Testis (tissue), 3 donors: ENCODE measurements around the gene GOLGA6C. TPM values are rescaled to one million over a fixed set of nuclear protein-coding genes. Genes with fewer than 3 reads are reported as not detected.
"Not testable (repeated sequence)": the region's sequence is repeated elsewhere in the genome, so short reads cannot be mapped to it uniquely, and the experiment has no call there.

Experiments
- DNase-seq: peaks from one replicate; pipeline ENCODE4 v3.0.0-alpha.2; 2019
- H3K27ac ChIP-seq, 2 donors: fragments of 200-600 bp; sonication (generic); one replicate each; pipeline ENCODE4 v1.5.1; 2019
- H3K27me3 ChIP-seq: fragments of 200-600 bp; sonication (generic); one replicate; pipeline ENCODE4 v1.5.1; 2019
- H3K36me3 ChIP-seq: fragments of 200-600 bp; sonication (generic); one replicate; pipeline ENCODE4 v1.5.1; 2017; ENCODE audit warnings: low read depth; ENCODE audit errors: missing control alignments
- H3K4me1 ChIP-seq: fragments of 200-600 bp; sonication (generic); one replicate; pipeline ENCODE4 v1.5.1; 2019
- H3K4me3 ChIP-seq, 2 donors: fragments of 200-600 bp; sonication (generic); one replicate each; pipeline ENCODE4 v1.5.1; 2017 to 2019
- H3K9me3 ChIP-seq: fragments of 200-600 bp; sonication (generic); one replicate; pipeline ENCODE4 v1.5.1; 2017
- CTCF ChIP-seq, 3 experiments: fragments of 450-650 bp in 2 of 3; fragments of 200-600 bp in 1 of 3; sonication (generic) in 1 of 3; IDR thresholded peaks; one replicate each; pipeline ENCODE4 v1.5.1; 2016 to 2019; ENCODE audit warnings: antibody characterized with exemption in 3 of 3, mild to moderate bottlenecking in 2 of 3, moderate library complexity in 1 of 3
- POLR2A ChIP-seq: fragments of 450-650 bp; IDR thresholded peaks from one replicate; pipeline ENCODE4 v1.6.1; 2017; ENCODE audit warnings: antibody characterized with exemption, mild to moderate bottlenecking, moderate library complexity
- WGBS, 2 donors: methylation state at CpG; one replicate each; pipeline ENCODE4 v1.1.5; 2018; 5-methylcytosine and 5-hydroxymethylcytosine counted together
- intact Hi-C: fragments of 100-400 bp; cut with DNase I; formaldehyde crosslinking; loops from one replicate; pipeline ENCODE4 v1.15.1; 2023; ENCODE audit warnings: low total_unique reads
- polyA plus RNA-seq: library from polyadenylated mRNA; stranded (reverse); fragments of 350-450 nt; fragmentation: Illumina TruSeq; extraction: RNeasy Lipid Tissue Mini Kit (QIAGEN cat#74804); gene quantifications from one replicate; pipeline ENCODE4 v1.2.3, GENCODE V29; 2014; ENCODE audit warnings: low read depth, low replicate concordance; ENCODE audit not compliant: insufficient read depth
- total RNA-seq, 2 donors: library from RNA; depleted of rRNA; stranded (reverse); fragments of >200 nt; gene quantifications; one replicate each; pipeline ENCODE4 v1.2.3, GENCODE V29; 2016

Gene GOLGA6C
- total and polyA plus RNA-seq, 3 donors from 2014 or later = 9.1 to 16.1 (median 15.1) TPM

DNA sequence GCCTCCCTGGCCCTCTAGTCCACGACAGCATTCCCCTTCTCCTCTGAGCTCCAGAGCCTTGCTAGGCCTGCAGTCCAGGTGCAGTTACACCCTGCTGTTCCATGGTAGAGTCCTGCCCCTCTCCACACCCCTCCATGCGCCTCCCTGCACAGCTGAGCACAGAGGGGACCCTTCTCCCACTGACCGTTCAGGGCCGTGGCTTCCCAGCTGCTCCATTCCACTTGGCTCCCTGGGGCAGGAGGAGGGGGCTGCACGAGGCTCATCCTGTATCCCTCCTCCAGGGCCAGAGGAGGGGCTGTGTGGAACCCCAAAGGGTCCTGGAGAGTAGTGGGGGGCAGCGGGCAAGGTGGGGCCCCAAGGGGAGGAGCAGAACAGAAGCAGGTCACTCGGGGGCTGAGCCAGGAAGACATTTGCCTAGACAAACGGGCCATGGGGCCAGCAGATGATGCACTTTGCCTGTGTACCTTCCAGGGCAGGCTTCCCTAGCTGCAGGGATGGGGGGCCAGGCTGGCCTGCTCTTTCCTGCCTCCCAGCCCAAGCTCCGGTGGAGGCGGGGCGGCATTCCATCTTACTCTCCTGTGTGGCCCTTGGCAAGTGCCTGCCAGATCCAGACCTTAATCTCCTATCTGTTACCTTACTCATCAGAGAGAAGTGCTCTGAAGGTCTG lies 20.7 kb upstream of the GOLGA6C start:
- no peaks in the 10 kb centered on the region for H3K36me3 ChIP-seq
- no peaks in the 10 kb centered on the region for H3K9me3 ChIP-seq
- H3K27me3 ChIP-seq = no peaks in the 10 kb centered on the region
- no peak overlapping the region for H3K27ac ChIP-seq
- WGBS, 2 donors = 74 to 78% methylated on average over 7 to 11 of the region's 11 CpGs
- no peaks in the 10 kb centered on the region for H3K4me1 ChIP-seq
- no peak overlapping the region for H3K4me3 ChIP-seq
- no peak for TF ChIP-seq POLR2A
- no peak for TF ChIP-seq CTCF (IDR thresholded peaks at IDR 0.05)
- DNase-seq = no peak
- intact Hi-C loops = no loop called here

DNA sequence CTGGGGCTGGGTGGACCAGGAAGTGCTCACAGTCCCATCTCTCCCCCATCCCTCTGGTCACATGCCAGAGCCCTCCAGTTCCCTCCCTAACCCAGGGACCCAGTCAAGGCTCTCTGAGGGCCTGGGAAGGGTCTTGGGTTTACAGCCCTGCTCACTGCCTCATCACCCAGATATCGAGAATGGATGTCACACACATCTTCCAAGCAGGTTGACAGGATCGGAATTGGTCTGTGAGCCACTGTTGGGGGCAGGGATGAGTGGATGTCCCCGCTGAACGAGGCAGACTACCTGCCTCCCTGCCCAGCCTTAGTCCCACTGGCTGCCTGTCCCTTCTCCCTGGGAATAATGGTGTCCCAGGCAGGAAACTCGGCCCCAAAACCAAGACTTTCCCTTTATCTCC lies 20.0 kb upstream of the GOLGA6C start:
- no peak overlapping the region for H3K4me3 ChIP-seq
- H3K4me1 ChIP-seq = no peaks in the 10 kb centered on the region
- no peak for DNase-seq
- TF ChIP-seq POLR2A = no peak
- WGBS, 2 donors = 81 to 84% methylated on average over 4 to 5 of the region's 5 CpGs
- intact Hi-C loops = no loop called here
- H3K9me3 ChIP-seq = no peaks in the 10 kb centered on the region
- no peaks in the 10 kb centered on the region for H3K36me3 ChIP-seq
- no peaks in the 10 kb centered on the region for H3K27me3 ChIP-seq
- H3K27ac ChIP-seq = no peak overlapping the region

- DNase-seq, H3K4me3 ChIP-seq, H3K27ac ChIP-seq, H3K36me3 ChIP-seq, H3K27me3 ChIP-seq, intact Hi-C loops, H3K9me3 ChIP-seq, H3K4me1 ChIP-seq: not testable (repeated sequence)
- 67 to 73% methylated on average over 1 of the region's 1 CpG for WGBS, 2 donors
These were observed 12.4 kb upstream of the GOLGA6C start for GRCh38 chr15:75245741-75246140.

GRCh38 chr15:75248991-75249390 lies 9.1 kb upstream of the GOLGA6C start:
- peak; percentile 7 for DNase-seq
- H3K9me3 ChIP-seq, H3K27me3 ChIP-seq, intact Hi-C loops, H3K27ac ChIP-seq, H3K4me3 ChIP-seq, H3K4me1 ChIP-seq, H3K36me3 ChIP-seq: not testable (repeated sequence)
- 79 to 87% methylated on average over 6 of the region's 6 CpGs for WGBS, 2 donors

GRCh38 chr15:75249726-75250125 lies 8.4 kb upstream of the GOLGA6C start:
- 82 to 84% methylated on average over 4 of the region's 4 CpGs for WGBS, 2 donors
- no peak overlapping the region for H3K4me3 ChIP-seq
- no peaks in the 10 kb centered on the region for H3K36me3 ChIP-seq
- H3K4me1 ChIP-seq = no peaks in the 10 kb centered on the region
- no peak overlapping the region for H3K27ac ChIP-seq
- no peaks in the 10 kb centered on the region for H3K27me3 ChIP-seq
- intact Hi-C loops = no loop called here
- H3K9me3 ChIP-seq = no peaks in the 10 kb centered on the region
- TF ChIP-seq CTCF (IDR thresholded peaks at IDR 0.05) (no peak), POLR2A (no peak)
- DNase-seq = no peak

DNA sequence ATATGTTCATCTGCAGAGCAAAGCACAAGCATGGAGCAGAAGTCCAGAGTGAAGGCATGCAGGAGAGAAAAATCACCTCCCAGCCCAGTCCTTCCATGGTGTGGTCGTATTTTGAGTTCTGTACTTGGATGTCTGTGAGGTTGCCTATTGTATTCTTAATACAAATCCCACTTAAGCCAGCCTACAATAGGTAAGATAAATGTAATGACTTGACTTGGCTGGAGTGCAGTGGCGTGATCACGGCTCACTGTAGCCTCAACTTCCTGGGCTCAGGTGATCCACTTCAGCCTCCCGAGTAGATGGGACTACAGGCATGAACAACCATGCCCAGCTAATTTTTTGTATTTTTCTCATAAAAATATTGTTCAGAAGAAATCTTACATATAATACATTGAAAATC lies 6.8 kb upstream of the GOLGA6C start:
- intact Hi-C loops, H3K27ac ChIP-seq, H3K9me3 ChIP-seq, H3K27me3 ChIP-seq, H3K4me3 ChIP-seq, H3K36me3 ChIP-seq, H3K4me1 ChIP-seq: not testable (repeated sequence)
- 91 to 94% methylated on average over 4 of the region's 4 CpGs for WGBS, 2 donors
- DNase-seq = peak; percentile 6

DNA sequence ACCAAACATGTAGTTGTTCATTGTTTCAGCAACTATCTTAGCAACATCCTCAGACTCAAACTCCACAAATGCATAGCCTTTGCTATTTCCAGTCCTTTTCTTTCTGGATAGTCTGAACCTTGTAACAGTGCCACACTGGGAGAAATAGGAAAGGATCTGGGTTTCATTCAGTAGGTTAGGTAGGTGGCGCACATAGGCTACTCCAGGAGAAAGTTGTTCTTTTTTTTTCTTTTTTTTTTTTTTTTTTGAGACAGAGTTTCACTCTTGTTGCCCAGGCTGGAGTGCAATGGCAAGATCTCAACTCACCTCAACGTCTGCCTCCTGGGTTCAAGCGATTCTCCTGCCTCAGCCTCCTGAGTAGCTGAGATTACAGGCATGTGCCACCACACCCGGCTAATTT lies 5.8 kb upstream of the GOLGA6C start:
- H3K4me3 ChIP-seq, H3K36me3 ChIP-seq, H3K27me3 ChIP-seq, H3K27ac ChIP-seq, DNase-seq, intact Hi-C loops, H3K4me1 ChIP-seq, H3K9me3 ChIP-seq: not testable (repeated sequence)
- 90 to 93% methylated on average over 4 of the region's 4 CpGs for WGBS, 2 donors

- H3K9me3 ChIP-seq, H3K4me3 ChIP-seq, H3K27ac ChIP-seq, H3K27me3 ChIP-seq, H3K36me3 ChIP-seq, intact Hi-C loops, DNase-seq, H3K4me1 ChIP-seq: not testable (repeated sequence)
- WGBS, 2 donors = 40 to 80% methylated on average over 5 to 13 of the region's 16 CpGs
These were observed 648 bp downstream of the GOLGA6C start for GRCh38 chr15:75258620-75259343.

DNA sequence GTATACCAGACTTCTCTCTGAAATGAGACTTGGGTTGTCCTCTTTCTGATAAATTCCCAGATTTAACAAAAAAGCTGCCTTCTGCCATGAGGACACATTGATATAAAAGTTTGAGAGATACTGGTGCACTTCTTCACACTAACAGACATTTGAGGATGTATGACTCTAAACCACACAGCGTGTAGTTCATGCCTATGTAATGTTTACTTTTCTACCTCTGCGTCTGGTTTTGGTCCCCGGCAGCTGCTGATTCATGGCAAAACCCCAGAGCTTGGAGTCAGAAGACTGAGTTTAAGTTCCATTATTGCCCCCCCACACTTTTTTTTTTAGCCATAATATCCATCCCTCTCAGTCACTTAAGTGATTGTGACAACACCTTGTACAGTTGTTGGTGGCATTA lies 1.7 kb downstream of the GOLGA6C start:
- intact Hi-C loops, DNase-seq, H3K27me3 ChIP-seq, H3K4me1 ChIP-seq, H3K9me3 ChIP-seq, H3K4me3 ChIP-seq, H3K36me3 ChIP-seq, H3K27ac ChIP-seq: not testable (repeated sequence)
- no CpG with 5 or more reads among the region's 3 CpGs for WGBS, 2 donors

DNA sequence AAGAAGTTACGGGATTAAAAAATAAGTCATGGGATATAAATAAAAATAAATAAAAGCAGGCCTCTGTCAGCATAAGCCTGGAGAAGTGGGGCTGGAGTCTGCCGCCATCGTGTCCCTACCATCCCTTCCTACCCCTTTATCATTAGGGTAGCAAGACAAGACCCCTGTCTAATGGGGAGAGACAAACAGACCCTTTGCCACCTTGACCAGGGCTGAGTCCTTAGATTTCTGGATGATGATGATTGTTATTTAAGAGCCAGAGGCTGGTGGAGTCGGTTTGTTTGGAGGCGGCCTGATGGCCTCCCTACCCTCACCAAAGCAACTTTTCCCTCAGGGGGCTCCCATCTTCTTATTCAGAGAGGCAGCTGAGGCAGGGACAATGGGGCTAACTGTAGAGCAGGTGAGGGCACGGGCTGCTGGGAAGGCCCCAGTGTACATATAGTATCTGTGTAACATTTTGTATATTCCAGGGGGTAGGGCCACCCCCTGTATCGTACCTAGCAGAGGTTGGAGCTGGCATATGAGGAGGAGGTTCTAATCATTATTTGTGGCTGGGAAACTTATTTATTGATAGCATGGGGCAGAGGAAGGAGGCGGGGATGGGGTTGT lies 15.7 kb downstream of the GOLGA6C start:
- DNase-seq, H3K27me3 ChIP-seq, intact Hi-C loops, H3K36me3 ChIP-seq, H3K4me1 ChIP-seq, H3K9me3 ChIP-seq, H3K4me3 ChIP-seq, H3K27ac ChIP-seq: not testable (repeated sequence)
- 82 to 89% methylated on average over 1 to 3 of the region's 8 CpGs for WGBS, 2 donors
